ENCODE data around the gene IRS1. TPM values are rescaled to one million over a fixed set of nuclear protein-coding genes. Genes with fewer than 3 reads are reported as not detected.

IRS1 gene
- total RNA-seq, 2 experiments from 2014 or later: 6.6 to 6.9 TPM

DNA sequence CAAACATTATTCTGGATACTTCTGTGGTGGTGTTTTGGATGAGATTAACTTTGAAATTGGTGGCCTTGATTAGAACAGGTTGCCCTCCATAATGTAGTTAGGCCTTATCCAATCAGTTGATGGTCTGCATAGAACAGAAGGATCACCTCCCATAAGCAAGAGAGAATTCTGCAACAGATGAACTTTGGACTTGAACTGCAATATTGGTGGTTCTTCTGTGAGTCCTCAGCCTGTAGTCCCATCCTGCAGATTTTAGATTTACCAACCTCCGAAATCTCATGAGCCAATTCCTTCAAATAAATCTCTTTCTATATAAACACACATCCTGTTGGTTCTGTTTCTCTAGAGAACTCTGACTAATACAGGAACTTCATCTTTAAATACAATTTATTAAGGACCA is 81.9 kb downstream of the IRS1 start:
- ChIA-PET POLR2A (no interaction called here), CTCF (no interaction called here)
- no peak overlapping the region for H3K4me3 Mint-ChIP-seq
- peaks cover 10% of the 10 kb centered on the region for H3K4me1 Mint-ChIP-seq
- peaks cover 20% of the 10 kb centered on the region for H3K27me3 Mint-ChIP-seq
- H3K27ac Mint-ChIP-seq: no peak overlapping the region
- H3K9me3 Mint-ChIP-seq: no peaks in the 10 kb centered on the region
- H3K36me3 Mint-ChIP-seq (ENCODE audit: low read depth): no peaks in the 10 kb centered on the region
- no peak for DNase-seq

DNA sequence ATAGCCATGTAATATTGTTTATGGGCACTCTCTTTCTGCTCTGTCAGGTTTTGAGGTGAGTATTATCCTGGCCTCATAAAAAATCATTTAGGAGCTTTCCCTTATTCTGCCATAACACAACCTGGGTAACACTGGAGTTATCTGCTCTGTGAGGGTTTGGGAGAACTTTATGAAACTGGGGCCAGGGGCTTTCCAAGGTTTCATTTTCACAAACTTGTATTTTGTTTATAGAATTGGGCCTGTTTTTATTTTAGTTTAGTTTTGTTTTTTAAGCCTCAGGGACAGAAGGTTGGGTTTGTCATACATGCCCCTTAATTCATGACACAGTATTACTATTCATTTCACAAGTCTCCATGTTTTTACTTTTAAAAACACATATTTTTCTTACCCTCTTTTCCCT is 83.5 kb downstream of the IRS1 start:
- H3K9me3 Mint-ChIP-seq: no peaks in the 10 kb centered on the region
- POLR2A ChIA-PET: no interaction called here
- H3K4me3 Mint-ChIP-seq: no peak overlapping the region
- H3K27me3 Mint-ChIP-seq: peaks cover 19% of the 10 kb centered on the region
- no peaks in the 10 kb centered on the region for H3K36me3 Mint-ChIP-seq (ENCODE audit: low read depth)
- H3K27ac Mint-ChIP-seq: no peak overlapping the region
- peaks cover 10% of the 10 kb centered on the region for H3K4me1 Mint-ChIP-seq
- DNase-seq: no peak
- CTCF ChIA-PET: no interaction called here

DNA sequence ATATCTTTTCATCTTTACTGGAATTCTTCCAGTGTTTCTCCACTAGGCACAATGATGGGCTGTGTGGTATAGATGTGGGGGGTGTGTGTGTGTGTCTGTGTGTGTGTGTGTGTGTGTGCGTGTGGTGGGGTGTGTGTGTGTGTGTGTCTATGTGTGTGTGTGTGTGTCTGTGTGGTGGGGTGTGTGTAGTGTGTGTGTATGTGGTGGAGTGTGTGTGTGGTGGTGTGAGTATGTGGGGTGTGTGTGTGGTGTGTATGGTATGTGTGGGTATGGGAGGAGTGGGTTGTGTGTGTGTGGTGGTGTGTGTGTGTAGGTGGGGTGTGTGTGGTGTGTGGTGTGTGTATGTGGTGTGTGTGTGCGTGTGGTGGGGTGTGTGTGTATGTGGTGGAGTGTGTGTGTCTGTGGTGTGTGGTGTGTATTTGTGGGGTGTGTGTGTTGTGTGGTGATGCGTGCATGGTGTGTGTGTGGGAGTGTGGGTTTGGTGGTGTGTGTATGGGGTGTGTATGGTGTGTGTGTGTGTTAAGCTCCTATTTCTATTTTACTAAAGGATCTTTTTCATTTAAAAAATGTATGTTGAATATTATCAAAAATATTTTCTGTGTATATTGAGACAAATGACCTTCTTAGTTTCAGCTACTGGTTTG is 84.2 kb downstream of the IRS1 start:
- H3K27me3 Mint-ChIP-seq: peaks cover 14% of the 10 kb centered on the region
- DNase-seq: no peak
- no peak overlapping the region for H3K27ac Mint-ChIP-seq
- no peaks in the 10 kb centered on the region for H3K36me3 Mint-ChIP-seq (ENCODE audit: low read depth)
- ChIA-PET CTCF (no interaction called here), POLR2A (no interaction called here)
- H3K4me1 Mint-ChIP-seq: peaks cover 10% of the 10 kb centered on the region
- H3K9me3 Mint-ChIP-seq: no peaks in the 10 kb centered on the region
- no peak overlapping the region for H3K4me3 Mint-ChIP-seq

DNA sequence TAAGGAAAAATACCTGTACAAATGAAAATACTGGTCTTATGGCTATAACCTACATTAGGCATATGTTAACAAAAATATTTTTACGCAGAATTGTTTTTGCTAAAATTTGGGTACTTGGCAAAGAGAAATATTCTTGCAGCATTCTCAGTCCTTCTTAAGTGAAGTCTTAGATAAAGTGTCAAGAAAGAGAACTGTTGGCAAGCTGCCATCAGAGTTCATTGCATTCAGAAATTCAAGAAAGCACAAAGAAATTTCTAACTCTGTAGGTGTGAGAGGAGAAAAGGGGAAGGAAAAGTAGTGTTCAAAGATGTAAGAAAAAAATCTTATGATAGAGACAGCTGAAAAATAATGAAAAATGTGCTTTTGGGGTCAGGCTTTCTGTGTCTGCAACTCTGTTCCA is 86.7 kb downstream of the IRS1 start:
- Mint-ChIP-seq H3K4me3 (no peak overlapping the region), H3K4me1 (peaks cover 10% of the 10 kb centered on the region), H3K9me3 (no peaks in the 10 kb centered on the region), H3K36me3 (ENCODE audit: low read depth) (no peaks in the 10 kb centered on the region), H3K27ac (no peak overlapping the region), H3K27me3 (peaks cover 10% of the 10 kb centered on the region)
- POLR2A ChIA-PET: no interaction called here
- CTCF ChIA-PET: no interaction called here
- no peak for DNase-seq

DNA sequence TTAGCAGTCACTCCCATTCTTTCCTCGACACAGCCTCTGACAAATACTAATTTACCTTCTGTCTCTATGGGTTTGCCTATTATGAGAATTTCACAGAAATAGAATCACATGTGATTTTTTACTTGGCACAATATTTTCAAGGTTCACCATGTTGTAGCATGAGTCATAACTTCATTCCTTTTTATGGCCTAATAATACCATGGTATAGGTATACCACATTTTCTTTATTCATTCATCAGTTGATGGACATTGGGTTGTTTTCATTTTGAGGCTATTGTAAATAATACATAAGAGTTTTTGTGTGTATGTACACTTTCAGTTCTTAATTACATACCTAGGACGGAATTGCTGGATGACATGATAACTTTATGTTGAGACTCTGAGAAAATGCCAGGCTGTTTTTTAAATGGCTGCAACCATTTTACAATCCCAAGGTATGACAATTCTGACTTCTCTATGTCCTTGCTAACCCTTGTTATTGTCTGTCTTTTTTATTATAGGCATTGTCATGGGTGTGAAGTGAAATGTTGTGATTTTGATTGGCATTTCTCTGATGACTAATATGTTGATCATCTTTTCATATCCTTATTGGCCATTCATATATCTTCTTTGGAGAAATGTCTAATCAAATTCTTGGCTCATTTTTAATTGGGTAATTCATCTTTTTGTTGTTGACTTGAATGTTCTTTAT is 87.9 kb downstream of the IRS1 start:
- H3K9me3 Mint-ChIP-seq: no peaks in the 10 kb centered on the region
- DNase-seq: no peak
- peaks cover 10% of the 10 kb centered on the region for H3K27me3 Mint-ChIP-seq
- H3K36me3 Mint-ChIP-seq (ENCODE audit: low read depth): no peaks in the 10 kb centered on the region
- no peak overlapping the region for H3K4me3 Mint-ChIP-seq
- peaks cover 10% of the 10 kb centered on the region for H3K4me1 Mint-ChIP-seq
- POLR2A ChIA-PET: no interaction called here
- CTCF ChIA-PET: no interaction called here
- no peak overlapping the region for H3K27ac Mint-ChIP-seq

DNA sequence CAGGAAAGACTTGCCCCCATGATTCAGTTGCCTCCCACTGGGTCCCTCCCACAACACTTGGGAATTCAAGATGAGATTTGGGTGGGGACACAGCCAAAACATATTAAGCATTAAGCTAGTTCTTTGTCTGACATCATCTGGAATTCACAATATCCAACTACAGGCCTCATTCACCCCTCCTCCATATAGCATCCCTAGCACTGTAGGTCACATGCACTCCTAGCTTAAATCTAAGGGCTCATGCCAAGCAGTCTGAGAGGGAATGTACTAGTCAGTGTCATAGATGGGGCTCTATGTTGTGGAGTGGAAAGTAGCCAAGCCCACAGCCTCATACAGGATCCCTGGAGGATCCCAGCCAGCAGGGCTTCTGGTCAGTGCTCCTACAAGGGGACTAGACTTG is 92.1 kb downstream of the IRS1 start:
- H3K9me3 Mint-ChIP-seq: no peaks in the 10 kb centered on the region
- no peaks in the 10 kb centered on the region for H3K4me1 Mint-ChIP-seq
- H3K27me3 Mint-ChIP-seq: peaks cover 8% of the 10 kb centered on the region
- CTCF ChIA-PET: no interaction called here
- DNase-seq: no peak
- no peak overlapping the region for H3K27ac Mint-ChIP-seq
- H3K36me3 Mint-ChIP-seq (ENCODE audit: low read depth): no peaks in the 10 kb centered on the region
- no peak overlapping the region for H3K4me3 Mint-ChIP-seq
- POLR2A ChIA-PET: no interaction called here

DNA sequence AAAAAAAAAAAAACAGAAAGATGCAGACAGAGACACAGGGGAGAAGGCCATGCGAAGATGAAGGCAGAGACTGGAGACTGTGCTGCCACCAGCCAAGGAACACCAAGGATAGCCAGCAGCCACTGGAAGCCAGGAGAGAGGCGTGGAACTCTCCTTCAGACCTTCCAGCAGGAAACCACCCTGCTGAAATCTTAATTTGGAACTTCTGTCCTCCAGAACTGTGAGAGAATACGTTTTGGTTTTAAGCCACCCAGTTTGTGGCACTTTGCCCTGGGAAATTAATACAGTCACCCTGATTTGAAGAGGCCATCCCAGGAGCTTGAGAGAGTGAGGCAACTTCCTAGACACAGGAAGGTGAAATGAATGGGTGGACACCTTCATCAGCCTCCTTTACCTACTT is 93.7 kb downstream of the IRS1 start:
- POLR2A ChIA-PET: no interaction called here
- no peaks in the 10 kb centered on the region for H3K36me3 Mint-ChIP-seq (ENCODE audit: low read depth)
- no peak overlapping the region for H3K4me3 Mint-ChIP-seq
- H3K4me1 Mint-ChIP-seq: peaks cover 3% of the 10 kb centered on the region
- CTCF ChIA-PET: no interaction called here
- no peaks in the 10 kb centered on the region for H3K9me3 Mint-ChIP-seq
- DNase-seq: no peak
- peaks cover 14% of the 10 kb centered on the region for H3K27me3 Mint-ChIP-seq
- no peak overlapping the region for H3K27ac Mint-ChIP-seq

DNA sequence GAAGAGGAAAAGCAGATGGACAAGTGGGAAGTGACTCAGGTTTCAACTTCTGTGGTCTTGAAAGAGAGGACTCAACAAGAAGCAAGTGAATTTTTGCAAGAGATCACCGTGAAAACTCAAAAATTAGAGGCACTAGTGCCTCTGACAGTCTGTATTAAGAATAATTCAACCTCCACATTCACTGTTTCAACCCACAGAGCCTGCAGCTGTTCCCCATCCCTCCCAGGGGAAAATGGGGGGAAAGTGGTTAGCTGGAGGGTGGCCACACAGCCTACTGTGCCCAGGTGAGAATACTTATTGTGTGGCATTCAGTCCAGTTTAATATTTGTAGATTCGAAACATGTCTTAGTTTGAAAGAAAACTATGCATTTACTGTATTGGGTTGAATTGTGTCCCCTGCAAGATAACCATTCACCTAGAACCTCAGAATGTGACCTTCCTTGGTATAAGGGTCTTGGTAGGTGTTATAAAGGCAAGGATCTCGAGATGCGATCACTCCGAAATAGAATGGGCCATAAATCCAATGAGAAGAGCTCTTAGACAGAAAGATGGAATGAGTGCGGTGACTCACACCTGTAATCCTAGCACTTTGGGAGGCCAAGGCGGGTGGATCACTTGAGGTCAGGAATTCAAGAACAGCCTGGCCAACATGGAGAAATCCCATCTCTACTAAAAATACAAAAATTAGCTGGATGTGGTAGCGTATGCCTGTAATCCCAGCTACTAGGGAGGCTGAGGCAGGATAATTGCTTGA is 94.3 kb downstream of the IRS1 start:
- DNase-seq: no peak
- H3K9me3 Mint-ChIP-seq: no peaks in the 10 kb centered on the region
- H3K27ac Mint-ChIP-seq: no peak overlapping the region
- H3K4me3 Mint-ChIP-seq: no peak overlapping the region
- H3K4me1 Mint-ChIP-seq: peaks cover 4% of the 10 kb centered on the region
- H3K36me3 Mint-ChIP-seq (ENCODE audit: low read depth): no peaks in the 10 kb centered on the region
- ChIA-PET CTCF (no interaction called here), POLR2A (no interaction called here)
- H3K27me3 Mint-ChIP-seq: peaks cover 14% of the 10 kb centered on the region

DNA sequence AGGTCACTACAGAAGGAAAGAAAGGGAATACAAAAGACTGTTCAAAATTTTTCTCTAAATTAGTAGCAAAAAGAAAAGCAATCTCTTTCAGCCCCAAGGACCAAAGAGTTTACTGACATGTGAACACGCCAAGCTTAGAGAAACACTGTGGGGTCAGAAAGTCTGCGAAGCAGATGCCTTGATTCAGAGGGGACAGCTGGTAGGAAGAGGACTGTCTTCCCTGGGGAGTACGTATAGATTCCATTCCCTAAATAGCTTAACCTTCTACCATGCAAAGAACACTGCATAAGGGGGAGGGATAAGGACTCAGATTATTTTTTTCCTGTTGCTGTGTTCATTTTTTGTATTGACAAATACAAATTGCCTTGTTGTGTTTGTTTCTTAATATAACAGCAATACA is 96.1 kb downstream of the IRS1 start:
- Mint-ChIP-seq H3K27ac (no peak overlapping the region), H3K4me3 (no peak overlapping the region), H3K9me3 (peaks cover 2% of the 10 kb centered on the region), H3K27me3 (peaks cover 14% of the 10 kb centered on the region), H3K36me3 (ENCODE audit: low read depth) (no peaks in the 10 kb centered on the region), H3K4me1 (peaks cover 4% of the 10 kb centered on the region)
- ChIA-PET CTCF (no interaction called here), POLR2A (no interaction called here)
- no peak for DNase-seq

DNA sequence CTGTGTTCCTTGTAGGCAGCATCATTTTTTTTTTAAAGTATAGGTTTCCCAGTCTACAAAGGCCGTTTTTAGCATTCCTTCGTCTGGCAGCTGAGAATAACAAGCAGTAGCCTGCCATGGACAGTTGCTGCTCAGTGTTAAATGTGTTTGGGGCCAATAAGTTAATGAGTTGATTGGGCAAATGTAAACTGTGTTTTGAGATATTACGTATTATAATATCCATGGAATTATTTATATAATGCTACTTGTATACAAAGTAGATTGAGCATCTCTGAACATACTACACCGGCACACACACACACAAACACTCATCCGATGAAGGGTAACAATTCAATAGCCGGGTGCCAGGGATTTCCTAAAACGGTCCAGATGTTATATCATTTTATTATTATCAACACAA is 97.2 kb downstream of the IRS1 start:
- Mint-ChIP-seq H3K27ac (no peak overlapping the region), H3K4me1 (peaks cover 4% of the 10 kb centered on the region), H3K4me3 (no peak overlapping the region), H3K36me3 (ENCODE audit: low read depth) (no peaks in the 10 kb centered on the region), H3K27me3 (peaks cover 14% of the 10 kb centered on the region), H3K9me3 (peaks cover 2% of the 10 kb centered on the region)
- ChIA-PET CTCF (no interaction called here), POLR2A (no interaction called here)
- DNase-seq: no peak

DNA sequence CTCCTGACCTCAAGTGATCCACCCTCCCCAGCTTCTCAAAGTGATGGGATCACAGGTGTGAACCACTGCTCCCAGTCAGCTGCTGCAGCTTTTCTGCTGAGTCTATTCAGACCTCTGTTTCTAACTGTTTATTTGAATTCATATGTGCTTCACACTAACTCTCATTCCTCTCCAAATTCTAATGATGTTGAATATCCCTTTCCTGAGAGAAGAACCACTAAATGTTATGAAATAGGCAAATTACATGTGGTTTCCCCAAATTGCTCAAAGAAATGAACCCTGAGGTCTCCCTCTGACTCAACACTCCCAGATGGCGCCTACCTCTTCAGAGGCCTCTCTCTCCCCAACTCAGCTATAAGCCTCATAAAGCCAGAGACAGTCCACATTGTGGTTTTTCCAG is 98.6 kb downstream of the IRS1 start:
- ChIA-PET POLR2A (no interaction called here), CTCF (no interaction called here)
- Mint-ChIP-seq H3K36me3 (ENCODE audit: low read depth) (no peaks in the 10 kb centered on the region), H3K4me3 (no peak overlapping the region), H3K27me3 (peaks cover 14% of the 10 kb centered on the region), H3K4me1 (peaks cover 4% of the 10 kb centered on the region), H3K27ac (no peak overlapping the region), H3K9me3 (peaks cover 2% of the 10 kb centered on the region)
- DNase-seq: no peak

DNA sequence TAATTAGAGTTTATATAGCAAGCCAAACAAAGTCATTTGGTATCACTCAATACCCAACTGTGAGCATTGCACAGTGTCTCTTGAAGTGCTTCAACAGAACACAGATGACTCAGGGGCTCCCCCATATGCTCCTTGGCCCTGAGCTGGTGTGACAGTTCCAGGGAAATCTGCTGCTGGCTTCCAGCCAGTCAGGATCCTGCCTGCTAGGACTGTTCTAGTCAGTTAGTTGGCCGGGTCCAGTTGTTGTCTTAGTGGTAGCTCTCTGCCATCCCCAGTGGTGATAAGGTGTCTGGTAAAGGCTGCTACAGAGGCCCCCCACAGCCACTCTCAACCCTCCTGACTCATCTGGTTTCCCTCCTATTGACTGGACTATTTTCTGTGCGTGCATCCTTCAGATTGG is 100.3 kb downstream of the IRS1 start:
- peaks cover 4% of the 10 kb centered on the region for H3K4me1 Mint-ChIP-seq
- H3K9me3 Mint-ChIP-seq: peaks cover 2% of the 10 kb centered on the region
- H3K27me3 Mint-ChIP-seq: peaks cover 12% of the 10 kb centered on the region
- no peak overlapping the region for H3K27ac Mint-ChIP-seq
- no peak overlapping the region for H3K4me3 Mint-ChIP-seq
- DNase-seq: no peak
- ChIA-PET CTCF (interaction anchor here (1.4 kb wide), 1 partner anchor 39 kb away, joined by 3 read pairs; no protein-coding TSS in a partner anchor), POLR2A (no interaction called here)
- no peaks in the 10 kb centered on the region for H3K36me3 Mint-ChIP-seq (ENCODE audit: low read depth)

DNA sequence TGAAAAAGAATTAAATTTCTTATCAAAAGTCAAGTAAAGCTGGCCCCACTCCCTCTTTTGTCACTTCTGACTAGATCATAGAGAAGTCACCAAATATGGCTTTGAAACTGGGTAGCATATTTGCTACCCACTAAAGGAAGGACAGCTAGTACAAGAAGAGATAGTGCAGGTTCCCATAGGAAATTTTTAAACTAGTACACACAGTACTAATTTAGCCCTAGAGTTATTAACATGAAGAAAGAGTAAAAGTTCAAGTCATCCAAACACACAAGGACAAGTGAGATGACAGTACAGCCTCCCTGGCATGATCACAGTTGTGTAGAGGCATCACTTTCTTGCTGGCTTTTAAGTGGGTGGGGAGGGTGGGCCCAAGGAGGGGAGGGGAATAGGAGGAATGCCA is 100.9 kb downstream of the IRS1 start:
- Mint-ChIP-seq H3K4me3 (no peak overlapping the region), H3K27me3 (peaks cover 17% of the 10 kb centered on the region), H3K36me3 (ENCODE audit: low read depth) (no peaks in the 10 kb centered on the region), H3K9me3 (peaks cover 2% of the 10 kb centered on the region), H3K27ac (no peak overlapping the region), H3K4me1 (peaks cover 4% of the 10 kb centered on the region)
- ChIA-PET CTCF (no interaction called here), POLR2A (no interaction called here)
- no peak for DNase-seq
